BLaER1 treated with 17β-estradiol and CSF1 and Interleukin-3, amounts not matched to agents 10 nM and 100 nM (cell line): ENCODE results near the gene MED29.

Experiments
- H3K27ac ChIP-seq, 11 experiments: shearing (Covaris generic); formaldehyde crosslinking; 2 replicates each; pipeline ENCODE4 v1.8.1; 2022
- H3K27me3 ChIP-seq, 11 experiments: shearing (Covaris generic); formaldehyde crosslinking; 2 replicates each; pipeline ENCODE4 v1.8.1; 2022
- H3K36me3 ChIP-seq, 11 experiments: shearing (Covaris generic); formaldehyde crosslinking; 2 replicates each; pipeline ENCODE4 v1.8.1; 2022
- H3K4me1 ChIP-seq, 10 experiments: shearing (Covaris generic); formaldehyde crosslinking; 2 replicates each; pipeline ENCODE4 v1.8.1; 2022
- H3K4me2 ChIP-seq, 11 experiments: shearing (Covaris generic); formaldehyde crosslinking; 2 replicates each; pipeline ENCODE4 v1.8.1; 2022
- H3K4me3 ChIP-seq, 10 experiments: shearing (Covaris generic); formaldehyde crosslinking; 2 replicates each; pipeline ENCODE4 v1.8.1; 2022
- H3K9ac ChIP-seq, 11 experiments: shearing (Covaris generic); formaldehyde crosslinking; 2 replicates each; pipeline ENCODE4 v1.8.1; 2022
- H3K9me3 ChIP-seq, 11 experiments: shearing (Covaris generic); formaldehyde crosslinking; replicated peaks in 1 of 11; 2 replicates each; pipeline ENCODE4 v1.8.1; 2022
- H4K20me1 ChIP-seq, 11 experiments: shearing (Covaris generic); formaldehyde crosslinking; 2 replicates each; pipeline ENCODE4 v1.8.1; 2022
- Cebpa-rat ChIP-seq, 11 experiments: shearing (Covaris generic); IDR thresholded peaks; 2 replicates each; pipeline ENCODE4 v1.8.1; 2022

Gene MED29

DNA sequence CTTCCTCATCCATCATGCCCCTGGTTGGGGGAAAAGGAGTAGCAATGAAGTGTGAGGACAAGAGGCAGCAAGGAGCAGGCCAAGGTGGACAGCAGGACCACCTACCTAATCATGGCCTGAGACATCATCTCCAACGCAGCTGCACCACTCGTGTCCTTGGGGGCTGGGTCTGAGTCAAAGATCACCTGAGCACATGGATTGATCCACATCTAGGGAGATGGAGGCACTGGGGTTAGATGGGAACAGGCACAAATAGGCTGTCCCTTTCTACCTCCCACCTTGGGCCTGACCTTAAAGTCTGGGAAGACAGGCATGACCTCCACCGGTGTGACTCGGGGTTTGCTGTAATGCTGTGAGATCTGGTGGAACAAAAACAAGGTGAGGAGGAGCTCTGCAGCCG lies 2.5 kb upstream of the MED29 start:
- Histone ChIP-seq H3K9me3 (no peaks in the 10 kb centered on the region), H3K4me2 (no peak overlapping the region), H3K27me3 (no peaks in the 10 kb centered on the region), H3K36me3 (peaks cover 63 to 75% (median 68%) of the 10 kb centered on the region in 11 experiments), H4K20me1 (peaks cover 0 to 34% (median 13%) of the 10 kb centered on the region in 11 experiments; a peak in 13 of 22 replicates), H3K4me3 (no peak overlapping the region), H3K27ac (no peak overlapping the region), H3K4me1 (peaks cover 24 to 64% (median 33%) of the 10 kb centered on the region in 10 experiments), H3K9ac (peak overlapping the region in 2 of 11 experiments; percentile 93 to 99; a peak in 2 of 22 replicates)
- no peak for TF ChIP-seq Cebpa-rat (IDR thresholded peaks at IDR 0.05)

DNA sequence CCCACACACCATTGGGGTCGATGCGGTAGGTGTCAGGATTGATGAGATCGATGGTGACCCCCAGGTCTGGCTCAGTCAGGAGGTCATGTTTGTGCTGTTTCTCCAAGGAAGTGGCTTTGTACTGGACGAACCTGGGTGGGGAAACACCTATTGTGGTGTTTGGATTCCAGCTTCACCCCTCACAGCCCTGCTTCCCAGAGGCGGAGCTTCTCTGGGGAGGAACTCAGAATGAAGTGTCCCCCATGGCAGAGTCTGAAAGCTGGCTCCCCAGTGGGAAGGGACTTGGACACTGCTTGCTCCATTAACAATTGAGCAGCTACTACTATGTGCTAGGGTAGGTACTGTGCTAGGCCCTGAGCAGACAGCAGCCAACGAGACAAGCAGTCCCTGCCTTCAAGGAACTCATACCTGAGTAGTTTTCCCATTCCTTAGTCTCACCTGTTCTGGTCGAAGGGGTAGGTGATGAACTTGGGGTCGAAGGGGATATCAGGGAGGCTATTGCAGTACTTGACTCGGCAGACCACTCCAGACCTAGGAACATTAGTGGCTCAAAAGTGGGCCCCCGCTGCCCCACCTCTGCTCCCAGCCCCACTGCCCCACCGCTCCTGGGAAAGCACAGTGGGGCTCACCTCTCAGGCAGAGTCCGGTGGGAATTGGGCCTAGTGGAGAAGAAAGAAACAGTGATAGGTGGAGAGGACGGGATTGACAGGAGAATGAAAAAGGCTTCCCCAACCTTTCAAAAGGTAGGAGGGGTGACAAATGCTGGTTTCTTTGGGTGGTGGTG lies 1.4 kb upstream of the MED29 start:
- Histone ChIP-seq H3K27me3 (no peaks in the 10 kb centered on the region), H3K4me3 (peak overlapping the region; percentile 82 to 97 (median 88)), H3K4me2 (peak overlapping the region; percentile 76 to 95 (median 92)), H3K9ac (peak overlapping the region; percentile 92 to 99 (median 95)), H4K20me1 (peaks cover 0 to 34% (median 12%) of the 10 kb centered on the region in 11 experiments; a peak in 12 of 22 replicates), H3K36me3 (peaks cover 60 to 76% (median 67%) of the 10 kb centered on the region in 11 experiments), H3K27ac (peak overlapping the region; percentile 88 to 98 (median 96); a peak in 19 of 22 replicates), H3K4me1 (peaks cover 24 to 67% (median 34%) of the 10 kb centered on the region in 10 experiments), H3K9me3 (no peaks in the 10 kb centered on the region)
- no peak for TF ChIP-seq Cebpa-rat (IDR thresholded peaks at IDR 0.05)

- Histone ChIP-seq H3K27me3 (no peaks in the 10 kb centered on the region), H3K4me1 (peaks cover 24 to 67% (median 31%) of the 10 kb centered on the region in 10 experiments), H3K36me3 (peaks cover 60 to 76% (median 67%) of the 10 kb centered on the region in 11 experiments), H4K20me1 (peaks cover 0 to 29% (median 9%) of the 10 kb centered on the region in 11 experiments; a peak in 12 of 22 replicates), H3K4me3 (peak overlapping the region; percentile 82 to 97 (median 88)), H3K9me3 (no peaks in the 10 kb centered on the region), H3K27ac (peak overlapping the region; percentile 88 to 98 (median 96)), H3K4me2 (peak overlapping the region; percentile 76 to 95 (median 92)), H3K9ac (peak overlapping the region; percentile 92 to 99 (median 95))
- TF ChIP-seq Cebpa-rat (IDR thresholded peaks at IDR 0.05), result no peak
These were observed 777 bp upstream of the MED29 start for GRCh38 chr19:39390451-39390750.

GRCh38 chr19:39397360-39398296 lies 6.5 kb downstream of the MED29 start:
- Histone ChIP-seq H3K27me3 (no peaks in the 10 kb centered on the region), H3K4me1 (peaks cover 55 to 94% (median 69%) of the 10 kb centered on the region in 10 experiments), H3K9ac (peak overlapping the region; percentile 81 to 99 (median 93)), H4K20me1 (0 out of 22 replicates have a peak, but pooled peaks cover 0 to 6% (median 0%) of the 10 kb centered on the region in 11 experiments), H3K27ac (peak overlapping the region; percentile 89 to 100 (median 99)), H3K9me3 (peaks cover 0 to 9% (median 4%) of the 10 kb centered on the region in 11 experiments; a peak in 4 of 22 replicates), H3K4me3 (peak overlapping the region in 9 of 10 experiments; percentile 23 to 62 (median 46); a peak in 15 of 20 replicates), H3K36me3 (peaks cover 25 to 54% (median 39%) of the 10 kb centered on the region in 11 experiments), H3K4me2 (peak overlapping the region; percentile 61 to 99 (median 96))
- no peak for TF ChIP-seq Cebpa-rat (IDR thresholded peaks at IDR 0.05)

- H3K9ac ChIP-seq, result peak overlapping the region; percentile 81 to 99 (median 93)
These were observed 7.2 kb downstream of the MED29 start for GRCh38 chr19:39398297-39398864.

GRCh38 chr19:39399668-39400050 lies 8.5 kb downstream of the MED29 start:
- Histone ChIP-seq H3K4me1 (peaks cover 74 to 89% (median 78%) of the 10 kb centered on the region in 10 experiments), H4K20me1 (0 out of 22 replicates have a peak, but pooled peaks cover 0 to 6% (median 0%) of the 10 kb centered on the region in 11 experiments)

More at GRCh38 chr19:39398297-39398864, 7.2 kb downstream of the MED29 start:
- Histone ChIP-seq H3K27ac (peak overlapping the region; percentile 89 to 100 (median 99)), H3K27me3 (no peaks in the 10 kb centered on the region), H3K4me1 (peaks cover 61 to 87% (median 69%) of the 10 kb centered on the region in 10 experiments), H3K4me3 (peak overlapping the region in 9 of 10 experiments; percentile 23 to 62 (median 46); a peak in 15 of 20 replicates), H3K36me3 (peaks cover 23 to 49% (median 36%) of the 10 kb centered on the region in 11 experiments), H3K4me2 (peak overlapping the region; percentile 61 to 99 (median 96)), H3K9me3 (peaks cover 0 to 9% (median 4%) of the 10 kb centered on the region in 11 experiments; a peak in 4 of 22 replicates), H4K20me1 (0 out of 22 replicates have a peak, but pooled peaks cover 0 to 6% (median 0%) of the 10 kb centered on the region in 11 experiments)
- peak; percentile 82 to 100 (median 97) for TF ChIP-seq Cebpa-rat (IDR thresholded peaks at IDR 0.05)

GRCh38 chr19:39400061-39400460 lies 8.9 kb downstream of the MED29 start:
- Histone ChIP-seq H3K9me3 (peaks cover 0 to 9% (median 4%) of the 10 kb centered on the region in 11 experiments; a peak in 4 of 22 replicates), H3K4me1 (peaks cover 75 to 90% (median 80%) of the 10 kb centered on the region in 10 experiments), H3K9ac (peak overlapping the region in 10 of 11 experiments; percentile 45 to 99 (median 94); a peak in 17 of 22 replicates), H3K27ac (peak overlapping the region; percentile 89 to 100 (median 99)), H4K20me1 (0 out of 22 replicates have a peak, but pooled peaks cover 0 to 6% (median 0%) of the 10 kb centered on the region in 11 experiments), H3K4me2 (peak overlapping the region; percentile 15 to 99 (median 96)), H3K36me3 (peaks cover 10 to 36% (median 22%) of the 10 kb centered on the region in 11 experiments), H3K4me3 (0 out of 20 replicates have a peak overlapping the region, but pooled peaks of 2 of the 10 experiments have one; percentile 8 to 25), H3K27me3 (no peaks in the 10 kb centered on the region)
- TF ChIP-seq Cebpa-rat (IDR thresholded peaks at IDR 0.05), result no peak

More at GRCh38 chr19:39399668-39400050, 8.5 kb downstream of the MED29 start:
- H3K9ac ChIP-seq, result peak overlapping the region; percentile 19 to 99 (median 93); a peak in 19 of 22 replicates
- peak overlapping the region; percentile 89 to 100 (median 99) for H3K27ac ChIP-seq
- peaks cover 0 to 9% (median 4%) of the 10 kb centered on the region in 11 experiments; a peak in 4 of 22 replicates for H3K9me3 ChIP-seq
- no peak for TF ChIP-seq Cebpa-rat (IDR thresholded peaks at IDR 0.05)
- peaks cover 14 to 39% (median 26%) of the 10 kb centered on the region in 11 experiments for H3K36me3 ChIP-seq
- H3K4me3 ChIP-seq, result 0 out of 20 replicates have a peak overlapping the region, but pooled peaks of 2 of the 10 experiments have one; percentile 8 to 25
- H3K4me2 ChIP-seq, result peak overlapping the region; percentile 15 to 99 (median 96)
- no peaks in the 10 kb centered on the region for H3K27me3 ChIP-seq
